ENCODE measurements around the gene TOB1.
A peak's percentile ranks its signal among the peaks of the same experiment; 100 is the strongest.

Gene TOB1

DNA sequence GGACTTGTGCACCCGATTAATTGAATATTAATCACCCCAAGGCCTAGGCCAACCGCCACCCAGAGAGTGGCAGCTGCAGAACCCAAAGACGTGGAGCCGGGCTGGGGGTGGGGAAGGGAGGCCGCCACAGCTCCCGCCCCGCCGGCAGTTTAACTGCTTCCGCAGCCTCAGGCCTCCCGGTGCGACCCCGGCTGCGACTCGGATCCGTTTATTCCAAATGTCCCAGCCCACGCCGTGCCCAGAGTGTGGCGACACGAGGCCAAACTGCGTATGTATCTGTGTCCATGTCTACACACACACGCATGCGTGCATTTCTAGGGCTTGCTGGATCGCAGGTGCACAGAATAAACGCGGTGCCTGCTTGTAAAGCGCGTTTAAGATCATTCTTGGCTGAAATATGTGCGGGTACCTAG, 802 bp upstream of the TOB1 start:
- DNase-seq (ENCODE audit: low read depth): no peak
- TF ChIP-seq, protein P1, sequence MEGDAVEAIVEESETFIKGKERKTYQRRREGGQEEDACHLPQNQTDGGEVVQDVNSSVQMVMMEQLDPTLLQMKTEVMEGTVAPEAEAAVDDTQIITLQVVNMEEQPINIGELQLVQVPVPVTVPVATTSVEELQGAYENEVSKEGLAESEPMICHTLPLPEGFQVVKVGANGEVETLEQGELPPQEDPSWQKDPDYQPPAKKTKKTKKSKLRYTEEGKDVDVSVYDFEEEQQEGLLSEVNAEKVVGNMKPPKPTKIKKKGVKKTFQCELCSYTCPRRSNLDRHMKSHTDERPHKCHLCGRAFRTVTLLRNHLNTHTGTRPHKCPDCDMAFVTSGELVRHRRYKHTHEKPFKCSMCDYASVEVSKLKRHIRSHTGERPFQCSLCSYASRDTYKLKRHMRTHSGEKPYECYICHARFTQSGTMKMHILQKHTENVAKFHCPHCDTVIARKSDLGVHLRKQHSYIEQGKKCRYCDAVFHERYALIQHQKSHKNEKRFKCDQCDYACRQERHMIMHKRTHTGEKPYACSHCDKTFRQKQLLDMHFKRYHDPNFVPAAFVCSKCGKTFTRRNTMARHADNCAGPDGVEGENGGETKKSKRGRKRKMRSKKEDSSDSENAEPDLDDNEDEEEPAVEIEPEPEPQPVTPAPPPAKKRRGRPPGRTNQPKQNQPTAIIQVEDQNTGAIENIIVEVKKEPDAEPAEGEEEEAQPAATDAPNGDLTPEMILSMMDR (conservative IDR thresholded peaks at IDR 0.05; ENCODE audit: low read depth, low read length): no peak
- peak overlapping the region; percentile 72 for H3K4me3 ChIP-seq (ENCODE audit: low read length)

GRCh38 chr17:50865868-50866260, 290 bp downstream of the TOB1 start:
- peak overlapping the region; percentile 71 for H3K4me3 ChIP-seq (ENCODE audit: low read length)
- TF ChIP-seq, protein P1 (conservative IDR thresholded peaks at IDR 0.05; ENCODE audit: low read depth, low read length): no peak
- no peak for DNase-seq (ENCODE audit: low read depth)

DNA sequence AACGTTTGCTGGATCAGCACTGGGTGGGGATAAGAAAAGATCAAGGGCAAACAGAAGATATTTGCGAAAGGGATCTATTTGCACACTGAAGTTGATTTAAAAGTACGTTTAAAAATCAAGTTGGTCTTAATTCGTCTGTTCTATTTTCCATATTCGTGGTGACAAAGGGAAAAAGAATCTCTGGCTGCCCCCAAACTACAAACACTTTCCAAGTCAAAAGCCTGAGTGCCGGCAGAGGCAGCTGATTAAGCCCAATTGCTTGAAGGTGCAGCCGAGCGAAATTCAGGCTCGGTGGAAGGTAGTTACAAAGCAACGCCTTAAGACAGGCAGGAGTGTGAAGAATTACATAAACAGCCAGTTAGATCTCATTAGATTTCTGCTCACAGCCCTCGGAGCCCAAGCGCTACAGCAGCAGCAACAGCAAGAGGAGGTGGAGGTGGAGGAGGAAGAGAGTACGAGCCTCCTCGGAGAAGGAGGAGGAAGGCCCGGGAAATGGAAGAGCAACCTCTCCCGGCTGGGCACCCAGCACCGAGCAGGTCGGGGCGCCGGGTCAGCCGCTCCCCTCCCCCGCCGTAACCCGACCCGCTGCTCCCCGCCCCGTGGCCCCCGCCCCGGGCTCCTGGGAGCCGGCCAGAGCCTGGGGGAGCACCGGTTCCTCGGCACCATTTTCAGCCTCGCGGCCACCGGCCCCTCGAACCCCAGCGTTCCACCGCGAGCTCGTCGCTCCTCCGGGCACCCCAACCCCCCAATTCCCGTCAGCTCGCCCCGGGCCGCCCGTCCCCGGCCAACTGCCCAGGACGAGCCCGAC, 890 bp downstream of the TOB1 start:
- DNase-seq (ENCODE audit: low read depth): no peak
- peak overlapping the region; percentile 71 for H3K4me3 ChIP-seq (ENCODE audit: low read length)
- TF ChIP-seq, protein P1 (conservative IDR thresholded peaks at IDR 0.05; ENCODE audit: low read depth, low read length): no peak

- peak overlapping the region; percentile 71 for H3K4me3 ChIP-seq (ENCODE audit: low read length)
- DNase-seq (ENCODE audit: low read depth): no peak
- TF ChIP-seq, protein P1 (conservative IDR thresholded peaks at IDR 0.05; ENCODE audit: low read depth, low read length): no peak
Measured at GRCh38 chr17:50864747-50865059, 1.5 kb downstream of the TOB1 start.

- H3K4me3 ChIP-seq (ENCODE audit: low read length): peak overlapping the region; percentile 71
- no peak for DNase-seq (ENCODE audit: low read depth)
- TF ChIP-seq, protein P1 (conservative IDR thresholded peaks at IDR 0.05; ENCODE audit: low read depth, low read length): no peak
Measured at GRCh38 chr17:50863931-50864330, 2.2 kb downstream of the TOB1 start.

GRCh38 chr17:50863221-50863843, 2.8 kb downstream of the TOB1 start:
- TF ChIP-seq, protein P1 (conservative IDR thresholded peaks at IDR 0.05; ENCODE audit: low read depth, low read length): peak; percentile 71
- peak overlapping the region; percentile 71 for H3K4me3 ChIP-seq (ENCODE audit: low read length)
- no peak for DNase-seq (ENCODE audit: low read depth)

Data from retinal pigment epithelial cell (primary cell).